HepG2 (cell line): ENCODE measurements around the gene SOAT2. TPM values are rescaled to one million over a fixed set of nuclear protein-coding genes. Genes with fewer than 3 reads are reported as not detected.

Source experiments
- ATAD3A ChIP-seq: sonication (generic); formaldehyde crosslinking; IDR thresholded peaks from 2 replicates; pipeline ENCODE4 v1.4.0; 2020; ENCODE audit warnings: missing genetic modification reagents
- CBX1 ChIP-seq: IDR thresholded peaks from one replicate; pipeline ENCODE4 v1.6.1; 2016; ENCODE audit warnings: antibody characterized with exemption, low read depth
- ELF3 ChIP-seq: IDR thresholded peaks from 2 replicates; pipeline ENCODE4 v1.6.1; 2016; ENCODE audit warnings: missing genetic modification reagents, missing compliant biosample characterization
- ERF ChIP-seq: IDR thresholded peaks from 2 replicates; pipeline ENCODE4 v1.6.1; 2018; ENCODE audit warnings: missing biosample characterization, missing genetic modification reagents
- JDP2 ChIP-seq: sonication (generic); formaldehyde crosslinking; IDR thresholded peaks from 2 replicates; pipeline ENCODE4 v1.8.1; 2022; ENCODE audit warnings: missing genetic modification reagents, borderline replicate concordance
- LCORL ChIP-seq, 2 experiments: fragments of 450-650 bp in 1 of 2; sonication (generic) in 1 of 2; formaldehyde crosslinking in 1 of 2; IDR thresholded peaks; 2 replicates each; pipeline versions ENCODE4 v1.5.0 to v1.6.1; 2017 to 2020; ENCODE audit warnings: antibody characterized with exemption in 1 of 2, missing genetic modification reagents in 1 of 2
- NAIF1 ChIP-seq: sonication (generic); formaldehyde crosslinking; IDR thresholded peaks from 2 replicates; pipeline ENCODE4 v1.5.0; 2020; ENCODE audit warnings: mild to moderate bottlenecking, missing genetic modification reagents, borderline replicate concordance
- PHF21A ChIP-seq: sonication (generic); formaldehyde crosslinking; IDR thresholded peaks from 2 replicates; pipeline ENCODE4 v1.5.0; 2020; ENCODE audit warnings: mild to moderate bottlenecking, missing genetic modification reagents
- SATB2 ChIP-seq: sonication (generic); formaldehyde crosslinking; IDR thresholded peaks from 2 replicates; pipeline ENCODE4 v1.5.0; 2020; ENCODE audit warnings: missing genetic modification reagents
- ZFP36L1 ChIP-seq: sonication (generic); formaldehyde crosslinking; IDR thresholded peaks from 2 replicates; pipeline ENCODE4 v1.8.0; 2022; ENCODE audit warnings: mild to moderate bottlenecking, missing genetic modification reagents, moderate library complexity
- ZNF136 ChIP-seq: sonication (generic); formaldehyde crosslinking; IDR thresholded peaks from 2 replicates; pipeline ENCODE4 v1.8.1; 2022; ENCODE audit warnings: low read depth, mild to moderate bottlenecking, moderate library complexity, missing genetic modification reagents
- ZNF331 ChIP-seq: sonication (generic); formaldehyde crosslinking; IDR thresholded peaks from 2 replicates; pipeline ENCODE4 v1.4.0; 2020; ENCODE audit warnings: missing genetic modification reagents
- ZNF34 ChIP-seq: sonication (generic); formaldehyde crosslinking; IDR thresholded peaks from 2 replicates; pipeline ENCODE4 v1.4.0; 2020; ENCODE audit warnings: mild to moderate bottlenecking, missing genetic modification reagents, borderline replicate concordance
- polyA plus RNA-seq, 8 experiments: library from polyadenylated mRNA; depleted of rRNA in 3 of 8; stranded (reverse) in 7 of 8; unstranded in 1 of 8; fragments of >200 nt; fragmentation: Illumina TruSeq in 4 of 8; extraction: Trizol in 4 of 8; gene quantifications; 2 replicates each; pipeline versions ENCODE4 v1.2.1 to v1.2.3, GENCODE V29; 2011 to 2016; ENCODE audit warnings: low read depth in 4 of 8, missing spikeins in 1 of 8, mixed read lengths in 1 of 8; ENCODE audit not compliant: insufficient read depth in 1 of 8
- total RNA-seq, 5 experiments: library from RNA; depleted of rRNA; stranded (reverse); fragments of >200 nt; fragmentation: Illumina TruSeq; extraction: Trizol; gene quantifications; 2 replicates each; pipeline ENCODE4 v1.2.3, GENCODE V29; 2016; ENCODE audit warnings: low read depth in 1 of 5
- TF ChIP-seq, protein P1 (sequence below): sonication (generic); formaldehyde crosslinking; IDR thresholded peaks from 2 replicates; pipeline ENCODE4 v1.4.0; 2020; ENCODE audit warnings: missing genetic modification reagents
- TF ChIP-seq, protein P2 (sequence below): sonication (generic); formaldehyde crosslinking; IDR thresholded peaks from 2 replicates; pipeline ENCODE4 v1.5.1; 2020; ENCODE audit warnings: missing genetic modification reagents, mild to moderate bottlenecking, borderline replicate concordance
- TF ChIP-seq, protein P3 (sequence below): sonication (generic); formaldehyde crosslinking; IDR thresholded peaks from 2 replicates; pipeline ENCODE4 v1.5.0; 2020; ENCODE audit warnings: mild to moderate bottlenecking, missing genetic modification reagents
- TF ChIP-seq, protein P4 (sequence below): sonication (generic); formaldehyde crosslinking; IDR thresholded peaks from 2 replicates; pipeline ENCODE4 v1.8.0; 2022; ENCODE audit warnings: missing genetic modification reagents, mild to moderate bottlenecking, borderline replicate concordance
- TF ChIP-seq, protein P5 (sequence below): sonication (generic); formaldehyde crosslinking; IDR thresholded peaks from 2 replicates; pipeline ENCODE4 v1.9.0; 2021; ENCODE audit warnings: missing genetic modification reagents, mild to moderate bottlenecking, borderline replicate concordance

Gene SOAT2
- total and polyA plus RNA-seq, 2 of the 13 experiments (the other 11 are each of a cell fraction or from before 2014, with no cell fraction given), result 14.9 to 108 TPM

DNA sequence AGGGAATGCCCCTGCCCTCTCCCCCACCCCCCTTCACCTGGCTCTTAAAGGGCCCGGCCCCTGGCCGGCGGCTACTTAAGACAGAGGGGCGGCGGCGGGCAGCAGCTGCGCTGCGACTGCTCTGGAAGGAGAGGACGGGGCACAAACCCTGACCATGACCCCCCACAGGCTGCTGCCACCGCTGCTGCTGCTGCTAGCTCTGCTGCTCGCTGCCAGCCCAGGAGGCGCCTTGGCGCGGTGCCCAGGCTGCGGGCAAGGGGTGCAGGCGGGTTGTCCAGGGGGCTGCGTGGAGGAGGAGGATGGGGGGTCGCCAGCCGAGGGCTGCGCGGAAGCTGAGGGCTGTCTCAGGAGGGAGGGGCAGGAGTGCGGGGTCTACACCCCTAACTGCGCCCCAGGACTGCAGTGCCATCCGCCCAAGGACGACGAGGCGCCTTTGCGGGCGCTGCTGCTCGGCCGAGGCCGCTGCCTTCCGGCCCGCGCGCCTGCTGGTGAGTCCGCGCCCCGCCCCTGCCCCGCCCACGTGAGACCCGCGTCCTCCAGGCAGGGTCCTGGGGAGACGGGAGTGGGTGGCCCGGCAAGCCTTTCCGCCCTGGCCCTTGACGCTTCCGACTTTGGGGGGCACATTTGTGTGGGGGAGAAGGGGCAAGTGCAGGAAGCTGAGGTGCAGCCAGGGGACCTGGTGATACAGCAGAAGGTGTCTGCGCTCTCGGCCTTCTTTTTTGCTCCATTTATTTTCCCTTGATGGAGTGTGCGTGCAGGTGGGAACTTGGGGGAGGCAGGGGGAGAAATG is 5.5 kb upstream of the SOAT2 start, which contains the start of gene IGFBP6 (continued):
- TF ChIP-seq ELF3 (CRISPR knock-in tag) (no peak; the same call in 1 of the 2 replicates), ZNF136 (CRISPR knock-in tag) (no peak), NAIF1 (CRISPR knock-in tag) (no peak), ATAD3A (no peak), ZNF331 (CRISPR knock-in tag) (0 out of 2 replicates have a peak, but pooled peaks have one; percentile 25), CBX1 (no peak), LCORL (IDR thresholded peaks at IDR 0.05) (no peak), LCORL (CRISPR knock-in tag; IDR thresholded peaks at IDR 0.05) (no peak; the same call in 1 of the 2 replicates), ERF (CRISPR knock-in tag) (peak; percentile 71; the same call in 1 of the 2 replicates), PHF21A (CRISPR knock-in tag) (peak; percentile 17; the same call in 1 of the 2 replicates), JDP2 (no peak), ZNF34 (CRISPR knock-in tag) (0 out of 2 replicates have a peak, but pooled peaks have one; percentile 54), ZFP36L1 (CRISPR knock-in tag) (no peak), SATB2 (CRISPR knock-in tag) (no peak)
- TF ChIP-seq, protein P1, sequence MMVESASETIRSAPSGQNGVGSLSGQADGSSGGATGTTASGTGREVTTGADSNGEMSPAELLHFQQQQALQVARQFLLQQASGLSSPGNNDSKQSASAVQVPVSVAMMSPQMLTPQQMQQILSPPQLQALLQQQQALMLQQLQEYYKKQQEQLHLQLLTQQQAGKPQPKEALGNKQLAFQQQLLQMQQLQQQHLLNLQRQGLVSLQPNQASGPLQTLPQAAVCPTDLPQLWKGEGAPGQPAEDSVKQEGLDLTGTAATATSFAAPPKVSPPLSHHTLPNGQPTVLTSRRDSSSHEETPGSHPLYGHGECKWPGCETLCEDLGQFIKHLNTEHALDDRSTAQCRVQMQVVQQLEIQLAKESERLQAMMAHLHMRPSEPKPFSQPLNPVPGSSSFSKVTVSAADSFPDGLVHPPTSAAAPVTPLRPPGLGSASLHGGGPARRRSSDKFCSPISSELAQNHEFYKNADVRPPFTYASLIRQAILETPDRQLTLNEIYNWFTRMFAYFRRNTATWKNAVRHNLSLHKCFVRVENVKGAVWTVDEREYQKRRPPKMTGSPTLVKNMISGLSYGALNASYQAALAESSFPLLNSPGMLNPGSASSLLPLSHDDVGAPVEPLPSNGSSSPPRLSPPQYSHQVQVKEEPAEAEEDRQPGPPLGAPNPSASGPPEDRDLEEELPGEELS (CRISPR knock-in tag), result no peak
- TF ChIP-seq, protein P2, sequence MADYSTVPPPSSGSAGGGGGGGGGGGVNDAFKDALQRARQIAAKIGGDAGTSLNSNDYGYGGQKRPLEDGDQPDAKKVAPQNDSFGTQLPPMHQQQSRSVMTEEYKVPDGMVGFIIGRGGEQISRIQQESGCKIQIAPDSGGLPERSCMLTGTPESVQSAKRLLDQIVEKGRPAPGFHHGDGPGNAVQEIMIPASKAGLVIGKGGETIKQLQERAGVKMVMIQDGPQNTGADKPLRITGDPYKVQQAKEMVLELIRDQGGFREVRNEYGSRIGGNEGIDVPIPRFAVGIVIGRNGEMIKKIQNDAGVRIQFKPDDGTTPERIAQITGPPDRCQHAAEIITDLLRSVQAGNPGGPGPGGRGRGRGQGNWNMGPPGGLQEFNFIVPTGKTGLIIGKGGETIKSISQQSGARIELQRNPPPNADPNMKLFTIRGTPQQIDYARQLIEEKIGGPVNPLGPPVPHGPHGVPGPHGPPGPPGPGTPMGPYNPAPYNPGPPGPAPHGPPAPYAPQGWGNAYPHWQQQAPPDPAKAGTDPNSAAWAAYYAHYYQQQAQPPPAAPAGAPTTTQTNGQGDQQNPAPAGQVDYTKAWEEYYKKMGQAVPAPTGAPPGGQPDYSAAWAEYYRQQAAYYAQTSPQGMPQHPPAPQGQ (CRISPR knock-in tag), result no peak
- TF ChIP-seq, protein P3, sequence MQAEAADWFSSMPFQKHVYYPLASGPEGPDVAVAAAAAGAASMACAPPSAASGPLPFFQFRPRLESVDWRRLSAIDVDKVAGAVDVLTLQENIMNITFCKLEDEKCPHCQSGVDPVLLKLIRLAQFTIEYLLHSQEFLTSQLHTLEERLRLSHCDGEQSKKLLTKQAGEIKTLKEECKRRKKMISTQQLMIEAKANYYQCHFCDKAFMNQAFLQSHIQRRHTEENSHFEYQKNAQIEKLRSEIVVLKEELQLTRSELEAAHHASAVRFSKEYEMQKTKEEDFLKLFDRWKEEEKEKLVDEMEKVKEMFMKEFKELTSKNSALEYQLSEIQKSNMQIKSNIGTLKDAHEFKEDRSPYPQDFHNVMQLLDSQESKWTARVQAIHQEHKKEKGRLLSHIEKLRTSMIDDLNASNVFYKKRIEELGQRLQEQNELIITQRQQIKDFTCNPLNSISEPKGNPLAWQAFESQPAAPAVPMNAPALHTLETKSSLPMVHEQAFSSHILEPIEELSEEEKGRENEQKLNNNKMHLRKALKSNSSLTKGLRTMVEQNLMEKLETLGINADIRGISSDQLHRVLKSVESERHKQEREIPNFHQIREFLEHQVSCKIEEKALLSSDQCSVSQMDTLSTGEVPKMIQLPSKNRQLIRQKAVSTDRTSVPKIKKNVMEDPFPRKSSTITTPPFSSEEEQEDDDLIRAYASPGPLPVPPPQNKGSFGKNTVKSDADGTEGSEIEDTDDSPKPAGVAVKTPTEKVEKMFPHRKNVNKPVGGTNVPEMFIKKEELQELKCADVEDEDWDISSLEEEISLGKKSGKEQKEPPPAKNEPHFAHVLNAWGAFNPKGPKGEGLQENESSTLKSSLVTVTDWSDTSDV, result no peak
- TF ChIP-seq, protein P4, sequence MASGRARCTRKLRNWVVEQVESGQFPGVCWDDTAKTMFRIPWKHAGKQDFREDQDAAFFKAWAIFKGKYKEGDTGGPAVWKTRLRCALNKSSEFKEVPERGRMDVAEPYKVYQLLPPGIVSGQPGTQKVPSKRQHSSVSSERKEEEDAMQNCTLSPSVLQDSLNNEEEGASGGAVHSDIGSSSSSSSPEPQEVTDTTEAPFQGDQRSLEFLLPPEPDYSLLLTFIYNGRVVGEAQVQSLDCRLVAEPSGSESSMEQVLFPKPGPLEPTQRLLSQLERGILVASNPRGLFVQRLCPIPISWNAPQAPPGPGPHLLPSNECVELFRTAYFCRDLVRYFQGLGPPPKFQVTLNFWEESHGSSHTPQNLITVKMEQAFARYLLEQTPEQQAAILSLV (CRISPR knock-in tag), result 0 out of 2 replicates have a peak, but pooled peaks have one; percentile 42
- TF ChIP-seq, protein P5, sequence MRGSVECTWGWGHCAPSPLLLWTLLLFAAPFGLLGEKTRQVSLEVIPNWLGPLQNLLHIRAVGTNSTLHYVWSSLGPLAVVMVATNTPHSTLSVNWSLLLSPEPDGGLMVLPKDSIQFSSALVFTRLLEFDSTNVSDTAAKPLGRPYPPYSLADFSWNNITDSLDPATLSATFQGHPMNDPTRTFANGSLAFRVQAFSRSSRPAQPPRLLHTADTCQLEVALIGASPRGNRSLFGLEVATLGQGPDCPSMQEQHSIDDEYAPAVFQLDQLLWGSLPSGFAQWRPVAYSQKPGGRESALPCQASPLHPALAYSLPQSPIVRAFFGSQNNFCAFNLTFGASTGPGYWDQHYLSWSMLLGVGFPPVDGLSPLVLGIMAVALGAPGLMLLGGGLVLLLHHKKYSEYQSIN (CRISPR knock-in tag), result no peak
